NCI-H146 treated with DMSO at 0.1 percent for 48 hours (cell line): ENCODE data around the gene DOK3.
A peak's percentile ranks its signal among the peaks of the same experiment; 100 is the strongest.

Experiments
- DNase-seq: peaks from one replicate; lab custom pipeline; 2025; ENCODE audit not compliant: unreplicated experiment; lab: John Stamatoyannopoulos, UW

Gene DOK3

GRCh38 chr5:177484902-177485549 is 24.6 kb downstream of the DOK3 start:
- DNase-seq = no peak

GRCh38 chr5:177483994-177484901 is 25.4 kb downstream of the DOK3 start:
- no peak for DNase-seq

- DNase-seq = no peak
Measured at GRCh38 chr5:177483042-177483441, 26.6 kb downstream of the DOK3 start.

- DNase-seq = no peak
Measured at GRCh38 chr5:177482359-177482795, 27.2 kb downstream of the DOK3 start.

GRCh38 chr5:177479774-177480173 is 29.9 kb downstream of the DOK3 start:
- no peak for DNase-seq

GRCh38 chr5:177478711-177479646 is 30.6 kb downstream of the DOK3 start:
- no peak for DNase-seq

- no peak for DNase-seq
Measured at GRCh38 chr5:177477701-177478477, 31.7 kb downstream of the DOK3 start.

GRCh38 chr5:177476531-177477233 is 32.9 kb downstream of the DOK3 start:
- no peak for DNase-seq

GRCh38 chr5:177475563-177476427 is 33.8 kb downstream of the DOK3 start:
- DNase-seq = no peak

GRCh38 chr5:177474846-177475562 is 34.6 kb downstream of the DOK3 start:
- DNase-seq = no peak

- DNase-seq = no peak
Measured at GRCh38 chr5:177474002-177474476, 35.6 kb downstream of the DOK3 start.

- DNase-seq = no peak
Measured at GRCh38 chr5:177473443-177474001, 36.1 kb downstream of the DOK3 start, which contains the start of gene DBN1. DBN1 (minus strand) TSS chr5:177473634; CDS start chr5:177473521, 113 bp downstream.

- peak; percentile 12 for DNase-seq
Measured at GRCh38 chr5:177472460-177473442, 36.9 kb downstream of the DOK3 start.

GRCh38 chr5:177471610-177472356 is 37.8 kb downstream of the DOK3 start:
- DNase-seq = peak; percentile 8

- DNase-seq = no peak
Measured at GRCh38 chr5:177470759-177471536, 38.7 kb downstream of the DOK3 start.
